Measurements from ENCODE around the gene XPR1. TPM values are rescaled to one million over a fixed set of nuclear protein-coding genes. Genes with fewer than 3 reads are reported as not detected.
"Not testable (repeated sequence)": the region's sequence is repeated elsewhere in the genome, so short reads cannot be mapped to it uniquely, and the experiment has no call there.

XPR1 gene
- total RNA-seq, 1 donor from 2014 or later = 12.0 TPM

DNA sequence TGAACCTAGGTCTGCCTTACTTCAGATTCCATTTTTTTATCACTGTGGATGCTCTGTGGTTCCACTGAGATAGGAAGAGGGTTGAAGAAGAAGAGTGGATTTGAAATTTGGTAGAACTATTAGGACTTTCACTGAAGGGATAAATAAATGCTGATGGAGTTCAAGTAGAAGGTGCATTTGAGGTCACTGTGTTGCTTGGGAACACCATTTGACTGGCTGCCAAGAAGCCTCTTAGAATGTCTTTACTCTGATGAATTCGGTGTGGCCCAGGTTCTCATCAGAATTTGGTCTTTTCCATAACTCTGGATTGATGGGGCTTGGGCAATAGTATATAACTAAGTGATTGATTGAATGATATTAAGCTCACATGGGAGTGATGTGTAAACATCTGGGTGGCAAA is 11.9 kb downstream of the XPR1 start:
- TF ChIP-seq POLR2A (IDR thresholded peaks at IDR 0.05) = no peak
- TF ChIP-seq, protein P1, sequence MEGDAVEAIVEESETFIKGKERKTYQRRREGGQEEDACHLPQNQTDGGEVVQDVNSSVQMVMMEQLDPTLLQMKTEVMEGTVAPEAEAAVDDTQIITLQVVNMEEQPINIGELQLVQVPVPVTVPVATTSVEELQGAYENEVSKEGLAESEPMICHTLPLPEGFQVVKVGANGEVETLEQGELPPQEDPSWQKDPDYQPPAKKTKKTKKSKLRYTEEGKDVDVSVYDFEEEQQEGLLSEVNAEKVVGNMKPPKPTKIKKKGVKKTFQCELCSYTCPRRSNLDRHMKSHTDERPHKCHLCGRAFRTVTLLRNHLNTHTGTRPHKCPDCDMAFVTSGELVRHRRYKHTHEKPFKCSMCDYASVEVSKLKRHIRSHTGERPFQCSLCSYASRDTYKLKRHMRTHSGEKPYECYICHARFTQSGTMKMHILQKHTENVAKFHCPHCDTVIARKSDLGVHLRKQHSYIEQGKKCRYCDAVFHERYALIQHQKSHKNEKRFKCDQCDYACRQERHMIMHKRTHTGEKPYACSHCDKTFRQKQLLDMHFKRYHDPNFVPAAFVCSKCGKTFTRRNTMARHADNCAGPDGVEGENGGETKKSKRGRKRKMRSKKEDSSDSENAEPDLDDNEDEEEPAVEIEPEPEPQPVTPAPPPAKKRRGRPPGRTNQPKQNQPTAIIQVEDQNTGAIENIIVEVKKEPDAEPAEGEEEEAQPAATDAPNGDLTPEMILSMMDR (IDR thresholded peaks at IDR 0.05) = no peak
- TF ChIP-seq POLR2AphosphoS5 (IDR thresholded peaks at IDR 0.05; ENCODE audit: insufficient read depth in 1 of 2, low read depth in 1 of 2) = no peak
- Histone ChIP-seq H3K4me1 (peaks cover 9% of the 10 kb centered on the region), H3K4me3 (no peak overlapping the region), H3K27ac (no peak overlapping the region), H3K27me3 (no peaks in the 10 kb centered on the region), H3K9me3 (no peaks in the 10 kb centered on the region), H3K36me3 (no peaks in the 10 kb centered on the region)
- no peak for DNase-seq (ENCODE audit: extremely low spot score in 2 of 2)
- intact Hi-C loops (cut with DNase I) = no loop called here

DNA sequence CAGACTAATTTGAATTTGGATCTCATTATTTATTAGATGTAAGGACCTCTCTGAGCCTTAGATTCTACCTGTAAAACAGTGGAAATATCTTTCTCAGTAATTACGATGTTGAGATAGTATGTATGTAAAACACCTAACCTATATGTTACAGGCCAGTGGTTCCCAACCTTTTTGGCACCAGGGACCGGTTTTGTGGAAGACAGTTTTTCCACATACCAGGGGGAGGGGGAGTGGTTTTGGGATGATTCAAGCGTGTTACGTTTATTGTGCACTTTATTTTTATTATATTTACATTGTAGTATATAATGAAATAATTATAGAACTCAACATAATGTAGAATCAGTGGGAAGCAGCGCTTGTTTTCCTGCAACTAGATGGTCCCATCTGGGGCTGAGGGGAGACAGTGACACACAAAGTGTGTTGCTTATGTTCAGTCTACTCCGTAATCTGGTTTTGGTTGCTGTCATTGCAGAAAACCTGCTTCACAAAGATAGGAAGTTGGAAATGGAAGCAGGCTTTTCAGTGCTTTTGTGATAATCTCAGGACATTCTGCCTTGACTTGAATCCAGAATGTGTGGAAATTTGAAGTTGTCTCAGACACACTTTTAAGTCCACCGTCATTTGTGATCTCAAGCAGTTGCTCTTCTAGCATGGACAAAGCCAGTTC is 12.8 kb downstream of the XPR1 start:
- H3K4me1 ChIP-seq = peaks cover 9% of the 10 kb centered on the region
- H3K27me3 ChIP-seq = no peaks in the 10 kb centered on the region
- TF ChIP-seq POLR2AphosphoS5 (IDR thresholded peaks at IDR 0.05; ENCODE audit: insufficient read depth in 1 of 2, low read depth in 1 of 2) (no peak), POLR2A (IDR thresholded peaks at IDR 0.05) (no peak)
- TF ChIP-seq, protein P1 (IDR thresholded peaks at IDR 0.05) = no peak
- H3K27ac ChIP-seq = no peak overlapping the region
- H3K4me3 ChIP-seq = no peak overlapping the region
- no peaks in the 10 kb centered on the region for H3K9me3 ChIP-seq
- DNase-seq (ENCODE audit: extremely low spot score in 2 of 2) = no peak
- H3K36me3 ChIP-seq = no peaks in the 10 kb centered on the region
- intact Hi-C loops (cut with DNase I) = no loop called here

DNA sequence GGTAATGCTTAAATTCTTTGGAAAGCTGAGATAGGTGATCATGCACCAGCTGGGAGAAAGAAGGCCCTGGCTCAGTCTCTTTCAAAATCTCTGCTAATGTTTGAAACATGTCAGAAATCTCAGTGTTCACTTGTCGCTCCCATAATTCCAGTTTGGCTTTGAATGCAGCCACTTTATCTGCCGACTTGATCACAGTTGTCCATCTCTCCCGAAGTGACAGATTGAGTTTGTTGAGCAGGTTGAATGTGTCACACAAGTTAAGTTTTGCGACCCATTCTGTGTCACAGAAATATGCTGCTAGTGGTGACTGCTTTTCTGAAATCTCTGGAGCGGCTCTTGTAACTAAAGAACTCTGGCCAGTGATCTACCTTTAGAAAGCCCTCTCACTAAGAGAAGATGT is 13.4 kb downstream of the XPR1 start:
- intact Hi-C loops (cut with DNase I); H3K27me3 ChIP-seq; H3K36me3 ChIP-seq; H3K27ac ChIP-seq; H3K4me3 ChIP-seq; DNase-seq (ENCODE audit: extremely low spot score in 2 of 2); H3K9me3 ChIP-seq; H3K4me1 ChIP-seq: not testable (repeated sequence)

DNA sequence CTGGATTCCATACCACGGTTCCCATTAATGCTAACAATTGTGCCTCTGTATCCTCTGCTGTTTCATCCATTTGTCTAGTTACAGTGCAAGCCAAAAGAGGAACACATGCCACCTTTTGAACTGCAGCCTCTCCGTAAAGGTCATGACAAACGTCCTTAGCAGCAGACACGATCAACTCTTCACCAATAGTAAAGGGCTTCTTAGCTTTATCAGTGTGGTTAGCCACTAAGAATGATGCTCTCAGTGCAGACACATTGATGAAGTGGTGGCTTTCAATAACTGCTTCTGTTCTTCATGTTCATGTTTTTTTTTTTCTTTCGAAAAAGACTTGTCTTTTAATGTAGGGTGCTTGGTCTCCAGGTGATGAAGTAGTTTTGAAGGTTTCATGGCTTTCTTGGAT is 14.3 kb downstream of the XPR1 start:
- H3K27ac ChIP-seq = no peak overlapping the region
- H3K36me3 ChIP-seq = no peaks in the 10 kb centered on the region
- no peak for DNase-seq (ENCODE audit: extremely low spot score in 2 of 2)
- H3K9me3 ChIP-seq = no peaks in the 10 kb centered on the region
- H3K27me3 ChIP-seq = no peaks in the 10 kb centered on the region
- TF ChIP-seq POLR2AphosphoS5 (IDR thresholded peaks at IDR 0.05; ENCODE audit: insufficient read depth in 1 of 2, low read depth in 1 of 2) (no peak), POLR2A (IDR thresholded peaks at IDR 0.05) (no peak)
- TF ChIP-seq, protein P1 (IDR thresholded peaks at IDR 0.05) = no peak
- no peak overlapping the region for H3K4me3 ChIP-seq
- H3K4me1 ChIP-seq = peaks cover 9% of the 10 kb centered on the region
- intact Hi-C loops (cut with DNase I) = no loop called here

DNA sequence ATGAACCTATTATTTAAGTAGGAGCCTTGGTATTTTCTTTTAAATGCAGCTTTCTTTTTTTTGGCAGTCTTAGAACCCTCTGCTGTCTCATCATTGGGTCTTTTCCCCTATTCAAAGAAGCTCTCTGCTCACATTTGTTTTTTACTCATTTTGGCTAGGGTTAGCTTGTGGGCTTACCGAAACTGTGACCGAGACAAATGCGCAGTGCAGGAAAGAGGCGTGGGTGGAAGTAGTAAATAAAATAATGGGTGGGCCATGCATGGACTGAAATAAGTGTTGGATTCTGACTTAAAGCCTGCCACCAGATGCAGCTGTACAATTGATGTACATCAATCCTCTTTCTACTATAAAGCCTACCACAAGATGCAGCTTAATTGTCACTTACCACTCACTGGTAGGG is 14.7 kb downstream of the XPR1 start:
- Histone ChIP-seq H3K4me1 (peaks cover 9% of the 10 kb centered on the region), H3K27ac (no peak overlapping the region), H3K9me3 (no peaks in the 10 kb centered on the region), H3K27me3 (no peaks in the 10 kb centered on the region), H3K4me3 (no peak overlapping the region), H3K36me3 (no peaks in the 10 kb centered on the region)
- DNase-seq (ENCODE audit: extremely low spot score in 2 of 2) = no peak
- intact Hi-C loops (cut with DNase I) = no loop called here
- TF ChIP-seq POLR2AphosphoS5 (IDR thresholded peaks at IDR 0.05; ENCODE audit: insufficient read depth in 1 of 2, low read depth in 1 of 2) (no peak), POLR2A (IDR thresholded peaks at IDR 0.05) (no peak)
- TF ChIP-seq, protein P1 (IDR thresholded peaks at IDR 0.05) = no peak
